Measurements from ENCODE around the gene MDP1.

The MDP1 gene

GRCh38 chr14:24179961-24180796, 35.7 kb downstream of the MDP1 start:
- no peak for DNase-seq

GRCh38 chr14:24179294-24179960, 36.4 kb downstream of the MDP1 start:
- DNase-seq: no peak

- no peak for DNase-seq
Observed at GRCh38 chr14:24178399-24179178, 37.3 kb downstream of the MDP1 start.

GRCh38 chr14:24177891-24178290, 38.0 kb downstream of the MDP1 start:
- no peak for DNase-seq

- DNase-seq: no peak
Observed at GRCh38 chr14:24177041-24177825, 38.6 kb downstream of the MDP1 start.

GRCh38 chr14:24176599-24176998, 39.3 kb downstream of the MDP1 start:
- no peak for DNase-seq

DNA sequence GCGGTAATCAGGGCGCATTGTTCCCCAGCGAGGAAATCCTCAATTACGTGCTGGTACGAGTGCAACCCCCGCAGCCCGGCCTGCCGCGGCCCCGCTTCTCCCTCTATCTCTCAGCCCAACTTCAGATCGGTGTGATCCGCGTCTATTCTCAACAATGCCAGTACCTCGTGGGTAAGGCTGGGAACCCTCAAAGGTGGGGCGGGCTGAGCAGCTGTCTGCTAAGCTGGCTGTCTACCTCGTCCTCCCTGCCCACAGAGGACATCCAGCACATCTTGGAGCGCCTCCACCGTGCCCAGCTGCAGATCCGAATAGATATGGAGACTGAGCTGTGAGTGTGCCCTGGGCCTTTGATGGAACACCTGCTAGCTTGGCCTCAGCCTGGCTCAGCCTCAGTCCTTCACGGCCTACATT, 43.0 kb downstream of the MDP1 start:
- no peak for DNase-seq

GRCh38 chr14:24172261-24172860, 43.5 kb downstream of the MDP1 start:
- DNase-seq: no peak

DNA sequence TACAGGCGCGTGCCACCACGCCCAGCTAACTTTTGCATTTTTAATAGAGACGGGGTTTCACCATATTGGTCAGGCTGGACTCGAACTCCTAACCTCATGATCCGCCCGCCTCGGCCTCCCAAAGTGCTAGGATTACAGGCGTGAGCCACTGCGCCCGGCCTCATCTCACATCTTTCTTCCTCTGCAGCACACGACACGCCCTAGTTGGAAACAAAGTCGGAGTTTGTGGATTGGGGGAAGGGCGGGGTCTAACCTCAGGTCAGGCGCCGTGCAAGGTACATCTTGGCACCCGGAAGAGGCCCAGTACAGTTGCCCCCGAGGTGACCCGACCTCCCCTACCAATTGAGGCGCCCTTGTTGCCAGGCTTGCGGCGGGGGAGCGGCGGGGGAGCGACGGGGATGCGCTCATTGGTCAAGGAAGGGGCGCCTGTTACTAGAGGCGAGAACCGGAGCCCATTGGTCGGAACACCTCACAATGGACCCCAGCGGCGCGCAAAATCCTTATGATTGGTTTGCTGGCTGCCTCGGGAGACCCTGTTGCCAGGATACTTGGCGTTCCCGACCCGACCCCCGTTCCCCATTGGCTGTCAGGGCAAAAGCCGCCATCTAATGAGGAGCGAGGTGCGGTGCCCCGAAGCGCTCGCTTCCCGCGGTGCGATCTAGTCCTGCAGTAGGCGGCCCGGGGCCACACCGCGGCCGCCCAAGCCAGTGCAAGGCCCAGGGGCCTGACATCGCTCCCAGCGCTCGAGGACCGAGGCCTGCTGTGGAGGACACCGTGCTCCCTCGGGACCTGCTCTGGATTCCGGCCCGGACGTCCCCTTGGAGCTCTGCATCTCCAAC, 44.2 kb downstream of the MDP1 start, which contains the start of gene REC8:
TSS of gene REC8 (plus strand) at position 659 of the 839 bp plus-strand sequence. CDS start 473 bp downstream, outside the sequence.
- DNase-seq: peak; percentile 100

- DNase-seq: no peak
Observed at GRCh38 chr14:24167469-24168114, 48.3 kb downstream of the MDP1 start.

GRCh38 chr14:24165785-24166184, 50.1 kb downstream of the MDP1 start:
- DNase-seq: no peak

DNA sequence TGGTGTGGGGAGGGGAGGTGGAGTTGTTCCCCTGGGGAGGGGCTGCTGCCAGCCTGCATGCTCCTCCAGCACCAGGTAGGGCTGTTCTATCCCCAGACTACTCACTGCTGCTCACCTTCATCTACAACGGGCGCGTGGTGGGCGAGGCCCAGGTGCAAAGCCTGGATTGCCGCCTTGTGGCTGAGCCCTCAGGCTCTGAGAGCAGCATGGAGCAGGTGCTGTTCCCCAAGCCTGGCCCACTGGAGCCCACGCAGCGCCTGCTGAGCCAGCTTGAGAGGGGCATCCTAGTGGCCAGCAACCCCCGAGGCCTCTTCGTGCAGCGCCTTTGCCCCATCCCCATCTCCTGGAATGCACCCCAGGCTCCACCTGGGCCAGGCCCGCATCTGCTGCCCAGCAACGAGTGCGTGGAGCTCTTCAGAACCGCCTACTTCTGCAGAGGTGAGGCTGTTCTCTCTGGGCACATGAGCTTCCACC, 51.3 kb downstream of the MDP1 start:
- DNase-seq: no peak
